SH-SY5Y (cell line): ENCODE results near the gene SURF1.

Experiments used
- GATA2 ChIP-seq: IDR thresholded peaks from 2 replicates; pipeline ENCODE4 v1.6.1; 2011; ENCODE audit warnings: mild to moderate bottlenecking, low read depth, low read length
- GATA3 ChIP-seq: IDR thresholded peaks from 2 replicates; pipeline ENCODE4 v1.6.1; 2011; ENCODE audit warnings: low read depth, mild to moderate bottlenecking, low read length, moderate library complexity

- no peak for TF ChIP-seq GATA3
- TF ChIP-seq GATA2: no peak
Measured at GRCh38 chr9:133354766-133355165, 1.5 kb downstream of the SURF1 start.
